ENCODE results near the gene XRCC4.

The XRCC4 gene

GRCh38 chr5:83125560-83125959 lies 48.2 kb downstream of the XRCC4 start:
- H4K91ac ChIP-seq (ENCODE audit: low read depth, low read length, poor library complexity), result no peak overlapping the region
- H2BK5ac ChIP-seq (ENCODE audit: low read length), result no peak overlapping the region
- no peak overlapping the region for H3K14ac ChIP-seq (ENCODE audit: low read length)
- no peak overlapping the region for H3K23ac ChIP-seq (ENCODE audit: low read depth, low read length, poor library complexity)
- no CpG with 5 or more reads among the region's 7 CpGs for WGBS, 2 donors (ENCODE audit: extremely low coverage in 2 of 2, insufficient read length in 2 of 2, insufficient replicate concordance in 1 of 2)
- H2BK12ac ChIP-seq (ENCODE audit: low read length), result no peak overlapping the region
- H2BK15ac ChIP-seq (ENCODE audit: low read length), result no peak overlapping the region
- no peak overlapping the region for H3K4me2 ChIP-seq (ENCODE audit: insufficient read depth, low read length, poor library complexity, severe bottlenecking)
- H3K4ac ChIP-seq (ENCODE audit: low read length), result no peak overlapping the region
- H3K79me1 ChIP-seq (ENCODE audit: low read depth, low read length), result no peaks in the 10 kb centered on the region
- no peak overlapping the region for H2AFZ ChIP-seq (ENCODE audit: low read length)
- no peak overlapping the region for H2AK5ac ChIP-seq (ENCODE audit: low read depth, low read length)
- H3K9ac ChIP-seq (ENCODE audit: low read depth, low read length, poor library complexity), result no peak overlapping the region
- H2BK120ac ChIP-seq (ENCODE audit: low read depth, low read length), result no peak overlapping the region
- no peaks in the 10 kb centered on the region for H3K27me3 ChIP-seq (ENCODE audit: control insufficient read depth in 3 of 3, insufficient read depth in 3 of 3, low read depth in 1 of 3, low read length in 3 of 3)
- no peak overlapping the region for H3K27ac ChIP-seq (replicated peaks; ENCODE audit: low read length)
- H3K18ac ChIP-seq (ENCODE audit: low read length), result no peak overlapping the region
- peaks cover 0 to under 1% of the 10 kb centered on the region in 2 donors for H3K9me3 ChIP-seq (replicated peaks in 1 of 2; ENCODE audit: control insufficient read depth in 2 of 2, insufficient read depth in 1 of 2, low read depth in 1 of 2, low read length in 2 of 2)
- H3K36me3 ChIP-seq (replicated peaks in 1 of 2; ENCODE audit: control insufficient read depth in 2 of 2, insufficient read depth in 2 of 2, low read length in 2 of 2), result no peaks in the 10 kb centered on the region
- DNase-seq (ENCODE audit: low spot score), result no peak
- H4K8ac ChIP-seq (ENCODE audit: low read depth, low read length), result no peak overlapping the region
- H3K4me3 ChIP-seq (ENCODE audit: low read length in 2 of 2), result no peak overlapping the region
- no peaks in the 10 kb centered on the region for H3K4me1 ChIP-seq (ENCODE audit: control insufficient read depth in 2 of 2, insufficient read depth in 1 of 2, low read depth in 1 of 2, low read length in 2 of 2)

- Histone ChIP-seq H3K27me3 (ENCODE audit: control insufficient read depth in 3 of 3, insufficient read depth in 3 of 3, low read depth in 1 of 3, low read length in 3 of 3) (no peaks in the 10 kb centered on the region), H2BK5ac (ENCODE audit: low read length) (no peak overlapping the region), H3K27ac (replicated peaks; ENCODE audit: low read length) (no peak overlapping the region), H4K8ac (ENCODE audit: low read depth, low read length) (no peak overlapping the region), H3K9ac (ENCODE audit: low read depth, low read length, poor library complexity) (no peak overlapping the region), H2BK12ac (ENCODE audit: low read length) (no peak overlapping the region), H3K4me1 (ENCODE audit: control insufficient read depth in 2 of 2, insufficient read depth in 1 of 2, low read depth in 1 of 2, low read length in 2 of 2) (no peaks in the 10 kb centered on the region), H3K36me3 (replicated peaks in 1 of 2; ENCODE audit: control insufficient read depth in 2 of 2, insufficient read depth in 2 of 2, low read length in 2 of 2) (no peaks in the 10 kb centered on the region), H3K4me2 (ENCODE audit: insufficient read depth, low read length, poor library complexity, severe bottlenecking) (no peak overlapping the region), H4K91ac (ENCODE audit: low read depth, low read length, poor library complexity) (no peak overlapping the region), H2AK5ac (ENCODE audit: low read depth, low read length) (no peak overlapping the region), H2AFZ (ENCODE audit: low read length) (no peak overlapping the region), H3K14ac (ENCODE audit: low read length) (no peak overlapping the region), H2BK120ac (ENCODE audit: low read depth, low read length) (no peak overlapping the region), H3K79me1 (ENCODE audit: low read depth, low read length) (no peaks in the 10 kb centered on the region), H3K4ac (ENCODE audit: low read length) (no peak overlapping the region), H2BK15ac (ENCODE audit: low read length) (no peak overlapping the region), H3K18ac (ENCODE audit: low read length) (no peak overlapping the region), H3K9me3 (replicated peaks in 1 of 2; ENCODE audit: control insufficient read depth in 2 of 2, insufficient read depth in 1 of 2, low read depth in 1 of 2, low read length in 2 of 2) (no peaks in the 10 kb centered on the region), H3K23ac (ENCODE audit: low read depth, low read length, poor library complexity) (no peak overlapping the region), H3K4me3 (ENCODE audit: low read length in 2 of 2) (no peak overlapping the region)
- no peak for DNase-seq (ENCODE audit: low spot score)
- WGBS, 2 donors (ENCODE audit: extremely low coverage in 2 of 2, insufficient read length in 2 of 2, insufficient replicate concordance in 1 of 2), result no CpG with 5 or more reads among the region's 2 CpGs
Observed at GRCh38 chr5:83126501-83126900, 49.2 kb downstream of the XRCC4 start.

GRCh38 chr5:83133797-83134196 lies 56.5 kb downstream of the XRCC4 start:
- Histone ChIP-seq H4K91ac (ENCODE audit: low read depth, low read length, poor library complexity) (no peak overlapping the region), H3K4me3 (ENCODE audit: low read length in 2 of 2) (no peak overlapping the region), H2BK5ac (ENCODE audit: low read length) (no peak overlapping the region), H3K9me3 (replicated peaks in 1 of 2; ENCODE audit: control insufficient read depth in 2 of 2, insufficient read depth in 1 of 2, low read depth in 1 of 2, low read length in 2 of 2) (peaks cover 2 to 3% of the 10 kb centered on the region in 2 donors), H3K4ac (ENCODE audit: low read length) (no peak overlapping the region), H4K8ac (ENCODE audit: low read depth, low read length) (no peak overlapping the region), H3K4me1 (ENCODE audit: control insufficient read depth in 2 of 2, insufficient read depth in 1 of 2, low read depth in 1 of 2, low read length in 2 of 2) (no peaks in the 10 kb centered on the region), H2BK120ac (ENCODE audit: low read depth, low read length) (no peak overlapping the region), H2BK15ac (ENCODE audit: low read length) (no peak overlapping the region), H2AFZ (ENCODE audit: low read length) (no peak overlapping the region), H3K9ac (ENCODE audit: low read depth, low read length, poor library complexity) (no peak overlapping the region), H3K27me3 (ENCODE audit: control insufficient read depth in 3 of 3, insufficient read depth in 3 of 3, low read depth in 1 of 3, low read length in 3 of 3) (no peaks in the 10 kb centered on the region), H3K14ac (ENCODE audit: low read length) (no peak overlapping the region), H3K79me1 (ENCODE audit: low read depth, low read length) (no peaks in the 10 kb centered on the region), H3K4me2 (ENCODE audit: insufficient read depth, low read length, poor library complexity, severe bottlenecking) (no peak overlapping the region), H3K23ac (ENCODE audit: low read depth, low read length, poor library complexity) (no peak overlapping the region), H2BK12ac (ENCODE audit: low read length) (no peak overlapping the region), H3K18ac (ENCODE audit: low read length) (no peak overlapping the region), H3K36me3 (replicated peaks in 1 of 2; ENCODE audit: control insufficient read depth in 2 of 2, insufficient read depth in 2 of 2, low read length in 2 of 2) (no peaks in the 10 kb centered on the region), H3K27ac (replicated peaks; ENCODE audit: low read length) (no peak overlapping the region), H2AK5ac (ENCODE audit: low read depth, low read length) (no peak overlapping the region)
- DNase-seq (ENCODE audit: low spot score), result no peak
- no CpG with 5 or more reads among the region's 18 CpGs for WGBS, 2 donors (ENCODE audit: extremely low coverage in 2 of 2, insufficient read length in 2 of 2, insufficient replicate concordance in 1 of 2)

- Histone ChIP-seq H3K14ac (ENCODE audit: low read length) (no peak overlapping the region), H2BK5ac (ENCODE audit: low read length) (no peak overlapping the region), H3K27me3 (ENCODE audit: control insufficient read depth in 3 of 3, insufficient read depth in 3 of 3, low read depth in 1 of 3, low read length in 3 of 3) (no peaks in the 10 kb centered on the region), H3K36me3 (replicated peaks in 1 of 2; ENCODE audit: control insufficient read depth in 2 of 2, insufficient read depth in 2 of 2, low read length in 2 of 2) (no peaks in the 10 kb centered on the region), H2BK120ac (ENCODE audit: low read depth, low read length) (no peak overlapping the region), H3K4me2 (ENCODE audit: insufficient read depth, low read length, poor library complexity, severe bottlenecking) (no peak overlapping the region), H3K4me1 (ENCODE audit: control insufficient read depth in 2 of 2, insufficient read depth in 1 of 2, low read depth in 1 of 2, low read length in 2 of 2) (no peaks in the 10 kb centered on the region), H3K18ac (ENCODE audit: low read length) (no peak overlapping the region), H2BK15ac (ENCODE audit: low read length) (no peak overlapping the region), H3K4me3 (ENCODE audit: low read length in 2 of 2) (no peak overlapping the region), H2BK12ac (ENCODE audit: low read length) (no peak overlapping the region), H2AK5ac (ENCODE audit: low read depth, low read length) (no peak overlapping the region), H3K9ac (ENCODE audit: low read depth, low read length, poor library complexity) (no peak overlapping the region), H3K9me3 (replicated peaks in 1 of 2; ENCODE audit: control insufficient read depth in 2 of 2, insufficient read depth in 1 of 2, low read depth in 1 of 2, low read length in 2 of 2) (no peaks in the 10 kb centered on the region), H3K27ac (replicated peaks; ENCODE audit: low read length) (no peak overlapping the region), H2AFZ (ENCODE audit: low read length) (no peak overlapping the region), H3K23ac (ENCODE audit: low read depth, low read length, poor library complexity) (no peak overlapping the region), H3K79me1 (ENCODE audit: low read depth, low read length) (peaks cover 2% of the 10 kb centered on the region), H3K4ac (ENCODE audit: low read length) (no peak overlapping the region), H4K91ac (ENCODE audit: low read depth, low read length, poor library complexity) (no peak overlapping the region), H4K8ac (ENCODE audit: low read depth, low read length) (no peak overlapping the region)
- WGBS, 2 donors (ENCODE audit: extremely low coverage in 2 of 2, insufficient read length in 2 of 2, insufficient replicate concordance in 1 of 2), result no CpG with 5 or more reads among the region's 2 CpGs
- no peak for DNase-seq (ENCODE audit: low spot score)
Observed at GRCh38 chr5:83142526-83142925, 65.2 kb downstream of the XRCC4 start.
